Ishikawa (cell line): Measurements from ENCODE around the gene BEND3.

ENCODE experiments used
- CEBPB ChIP-seq: IDR thresholded peaks from 2 replicates; pipeline ENCODE4 v1.6.1; 2012
- CREB1 ChIP-seq: IDR thresholded peaks from 2 replicates; pipeline ENCODE4 v1.6.1; 2012; ENCODE audit warnings: low read depth
- EGR1 ChIP-seq: IDR thresholded peaks from 2 replicates; pipeline ENCODE4 v1.6.1; 2012
- EP300 ChIP-seq: IDR thresholded peaks from 2 replicates; pipeline ENCODE4 v1.6.1; 2012; ENCODE audit warnings: borderline replicate concordance
- FOXM1 ChIP-seq: IDR thresholded peaks from 2 replicates; pipeline ENCODE4 v1.6.1; 2012; ENCODE audit warnings: low read depth, borderline replicate concordance
- NFIC ChIP-seq: IDR thresholded peaks from 2 replicates; pipeline ENCODE4 v1.6.1; 2012
- RAD21 ChIP-seq: IDR thresholded peaks from 2 replicates; pipeline ENCODE4 v1.6.1; 2012; ENCODE audit warnings: low read depth
- TAF1 ChIP-seq: IDR thresholded peaks from 2 replicates; pipeline ENCODE4 v1.6.1; 2012; ENCODE audit warnings: low read depth, mild to moderate bottlenecking
- TCF12 ChIP-seq: IDR thresholded peaks from 2 replicates; pipeline ENCODE4 v1.6.1; 2012; ENCODE audit warnings: low read depth
- TEAD4 ChIP-seq: IDR thresholded peaks from 2 replicates; pipeline ENCODE4 v1.6.1; 2012
- YY1 ChIP-seq: IDR thresholded peaks from 2 replicates; pipeline ENCODE4 v1.6.1; 2012; ENCODE audit warnings: low read depth
- ZBTB7A ChIP-seq: IDR thresholded peaks from 2 replicates; pipeline ENCODE4 v1.6.1; 2012; ENCODE audit warnings: low read depth
- TF ChIP-seq, protein P1 (sequence below): IDR thresholded peaks from 2 replicates; pipeline ENCODE4 v1.6.1; 2012
- TF ChIP-seq, protein P2 (sequence below): IDR thresholded peaks from 2 replicates; pipeline ENCODE4 v1.6.1; 2012; ENCODE audit warnings: low read depth, mild to moderate bottlenecking
- TF ChIP-seq, protein P3 (sequence below): IDR thresholded peaks from 2 replicates; pipeline ENCODE4 v1.6.1; 2012

BEND3 gene

DNA sequence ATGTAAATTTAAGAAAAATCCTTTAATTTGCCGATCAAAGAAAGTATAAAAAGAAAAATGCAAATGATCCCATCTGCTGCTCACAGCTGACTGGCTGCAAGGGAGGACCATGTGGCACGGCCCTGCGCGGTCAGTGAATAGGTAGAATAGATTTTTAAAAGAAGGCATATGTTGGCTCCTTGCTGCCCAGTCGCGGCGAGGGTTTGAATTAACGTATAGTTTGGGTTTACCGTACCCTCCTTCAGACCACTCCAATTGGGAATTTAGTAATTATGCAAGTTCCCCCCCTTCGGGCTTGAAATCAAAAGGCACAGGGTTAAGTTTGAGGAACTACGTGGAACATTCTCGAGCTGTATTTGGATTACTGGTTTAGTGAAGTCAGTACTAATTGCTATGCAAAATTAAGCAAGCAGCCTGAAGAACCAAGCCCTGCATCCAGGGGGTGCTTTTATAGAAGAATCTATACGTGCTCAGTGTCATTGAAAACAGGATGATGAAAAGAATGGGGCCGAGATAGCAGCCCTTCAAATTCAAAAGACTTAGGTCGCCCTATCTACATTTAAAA, 1.1 kb upstream of the BEND3 start:
- no peak for TF ChIP-seq TCF12
- TF ChIP-seq, protein P1, sequence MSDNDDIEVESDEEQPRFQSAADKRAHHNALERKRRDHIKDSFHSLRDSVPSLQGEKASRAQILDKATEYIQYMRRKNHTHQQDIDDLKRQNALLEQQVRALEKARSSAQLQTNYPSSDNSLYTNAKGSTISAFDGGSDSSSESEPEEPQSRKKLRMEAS: peak; percentile 72

DNA sequence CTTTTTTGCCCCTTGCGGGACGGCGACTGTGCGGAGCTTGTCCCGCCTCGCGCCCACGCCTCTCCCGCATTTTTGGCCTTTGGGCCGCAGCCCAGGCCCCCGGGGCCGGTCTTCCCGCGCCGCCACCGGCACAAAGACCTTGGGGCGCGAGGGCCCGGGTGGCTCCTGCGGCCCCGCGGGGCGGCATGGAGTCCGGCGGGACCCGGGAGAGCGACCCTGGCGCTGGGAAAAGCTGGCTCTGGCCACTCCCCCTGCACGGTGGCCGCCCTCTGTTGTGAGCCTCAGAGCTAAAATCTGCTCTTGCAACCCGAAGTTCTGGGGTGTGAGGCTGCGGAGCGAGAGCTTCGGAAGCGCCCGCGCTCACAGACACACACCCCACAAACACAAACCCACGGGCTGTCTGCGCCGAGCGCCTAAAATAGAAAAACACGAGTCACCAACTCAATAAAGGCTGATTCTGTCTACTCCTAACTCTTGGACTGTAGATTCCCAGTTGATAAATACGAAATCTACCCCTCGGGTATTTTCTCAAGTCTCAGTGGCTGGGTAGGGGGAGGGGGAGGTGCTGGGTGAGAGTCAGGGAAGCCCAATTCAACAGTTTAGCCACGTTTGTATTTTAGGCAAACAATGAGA, 496 bp upstream of the BEND3 start:
- TF ChIP-seq YY1 (0 out of 2 replicates have a peak, but pooled peaks have one; percentile 19), RAD21 (no peak), TCF12 (peak; percentile 54; the same call in 1 of the 2 replicates), FOXM1 (no peak), TEAD4 (no peak; the same call in 1 of the 2 replicates), ZBTB7A (peak; percentile 74; the same call in 1 of the 2 replicates), CEBPB (no peak), CREB1 (no peak), EP300 (no peak), NFIC (no peak), EGR1 (peak; percentile 25; the same call in 1 of the 2 replicates), TAF1 (no peak)
- TF ChIP-seq, protein P1: no peak
- TF ChIP-seq, protein P2, sequence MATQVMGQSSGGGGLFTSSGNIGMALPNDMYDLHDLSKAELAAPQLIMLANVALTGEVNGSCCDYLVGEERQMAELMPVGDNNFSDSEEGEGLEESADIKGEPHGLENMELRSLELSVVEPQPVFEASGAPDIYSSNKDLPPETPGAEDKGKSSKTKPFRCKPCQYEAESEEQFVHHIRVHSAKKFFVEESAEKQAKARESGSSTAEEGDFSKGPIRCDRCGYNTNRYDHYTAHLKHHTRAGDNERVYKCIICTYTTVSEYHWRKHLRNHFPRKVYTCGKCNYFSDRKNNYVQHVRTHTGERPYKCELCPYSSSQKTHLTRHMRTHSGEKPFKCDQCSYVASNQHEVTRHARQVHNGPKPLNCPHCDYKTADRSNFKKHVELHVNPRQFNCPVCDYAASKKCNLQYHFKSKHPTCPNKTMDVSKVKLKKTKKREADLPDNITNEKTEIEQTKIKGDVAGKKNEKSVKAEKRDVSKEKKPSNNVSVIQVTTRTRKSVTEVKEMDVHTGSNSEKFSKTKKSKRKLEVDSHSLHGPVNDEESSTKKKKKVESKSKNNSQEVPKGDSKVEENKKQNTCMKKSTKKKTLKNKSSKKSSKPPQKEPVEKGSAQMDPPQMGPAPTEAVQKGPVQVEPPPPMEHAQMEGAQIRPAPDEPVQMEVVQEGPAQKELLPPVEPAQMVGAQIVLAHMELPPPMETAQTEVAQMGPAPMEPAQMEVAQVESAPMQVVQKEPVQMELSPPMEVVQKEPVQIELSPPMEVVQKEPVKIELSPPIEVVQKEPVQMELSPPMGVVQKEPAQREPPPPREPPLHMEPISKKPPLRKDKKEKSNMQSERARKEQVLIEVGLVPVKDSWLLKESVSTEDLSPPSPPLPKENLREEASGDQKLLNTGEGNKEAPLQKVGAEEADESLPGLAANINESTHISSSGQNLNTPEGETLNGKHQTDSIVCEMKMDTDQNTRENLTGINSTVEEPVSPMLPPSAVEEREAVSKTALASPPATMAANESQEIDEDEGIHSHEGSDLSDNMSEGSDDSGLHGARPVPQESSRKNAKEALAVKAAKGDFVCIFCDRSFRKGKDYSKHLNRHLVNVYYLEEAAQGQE: 0 out of 2 replicates have a peak, but pooled peaks have one; percentile 11
- TF ChIP-seq, protein P3, sequence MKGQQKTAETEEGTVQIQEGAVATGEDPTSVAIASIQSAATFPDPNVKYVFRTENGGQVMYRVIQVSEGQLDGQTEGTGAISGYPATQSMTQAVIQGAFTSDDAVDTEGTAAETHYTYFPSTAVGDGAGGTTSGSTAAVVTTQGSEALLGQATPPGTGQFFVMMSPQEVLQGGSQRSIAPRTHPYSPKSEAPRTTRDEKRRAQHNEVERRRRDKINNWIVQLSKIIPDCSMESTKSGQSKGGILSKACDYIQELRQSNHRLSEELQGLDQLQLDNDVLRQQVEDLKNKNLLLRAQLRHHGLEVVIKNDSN: no peak

DNA sequence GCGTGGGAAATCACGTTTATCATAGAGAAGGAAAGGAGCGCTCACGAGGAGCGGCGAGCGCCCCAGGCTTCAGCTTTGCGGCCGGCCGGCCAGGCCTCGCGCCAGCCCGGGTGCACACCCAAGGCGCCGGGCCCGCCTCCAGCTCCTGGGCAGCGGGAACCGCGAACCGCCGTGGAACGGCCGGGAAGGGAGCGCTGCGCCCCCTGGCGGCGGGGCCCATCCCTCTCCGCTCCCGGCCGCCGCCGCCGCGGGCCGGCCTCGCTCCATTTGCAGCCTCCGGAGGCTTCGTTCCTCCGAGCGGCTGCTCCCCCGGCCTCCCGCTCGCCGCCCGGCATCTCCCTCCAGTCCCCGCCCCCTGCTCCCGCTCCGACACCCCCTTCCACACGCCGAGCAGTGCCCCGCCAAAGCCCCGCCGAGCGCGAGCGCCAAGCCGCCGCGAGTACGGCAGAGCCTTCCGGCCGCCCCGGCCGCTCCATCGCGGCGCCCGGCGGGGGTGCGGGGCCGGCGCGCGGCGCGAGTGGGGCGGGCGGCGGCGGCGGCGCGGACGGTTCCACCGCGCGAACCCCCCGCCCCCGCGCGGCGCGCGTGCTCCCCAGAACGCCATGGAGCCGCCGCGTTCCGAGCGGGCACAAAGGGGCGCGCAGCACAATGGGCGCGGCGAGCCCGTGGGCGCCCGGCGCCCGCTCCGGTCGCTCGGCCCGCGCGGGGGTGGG, 946 bp downstream of the BEND3 start:
- no peak for TF ChIP-seq CREB1
- TF ChIP-seq, protein P2: no peak
- peak; percentile 13 for TF ChIP-seq NFIC
- no peak; the same call in 1 of the 2 replicates for TF ChIP-seq TAF1
- TF ChIP-seq FOXM1: no peak
- TF ChIP-seq, protein P1: peak; percentile 58
- TF ChIP-seq EP300: peak; percentile 21; the same call in 1 of the 2 replicates
- TF ChIP-seq EGR1: 0 out of 2 replicates have a peak, but pooled peaks have one; percentile 30
- TF ChIP-seq RAD21: peak; percentile 55; the same call in 1 of the 2 replicates
- TF ChIP-seq ZBTB7A: no peak
- TF ChIP-seq, protein P3: no peak
- no peak for TF ChIP-seq CEBPB
- no peak for TF ChIP-seq TCF12
- 0 out of 2 replicates have a peak, but pooled peaks have one; percentile 10 for TF ChIP-seq TEAD4
- peak; percentile 48; the same call in 1 of the 2 replicates for TF ChIP-seq YY1

DNA sequence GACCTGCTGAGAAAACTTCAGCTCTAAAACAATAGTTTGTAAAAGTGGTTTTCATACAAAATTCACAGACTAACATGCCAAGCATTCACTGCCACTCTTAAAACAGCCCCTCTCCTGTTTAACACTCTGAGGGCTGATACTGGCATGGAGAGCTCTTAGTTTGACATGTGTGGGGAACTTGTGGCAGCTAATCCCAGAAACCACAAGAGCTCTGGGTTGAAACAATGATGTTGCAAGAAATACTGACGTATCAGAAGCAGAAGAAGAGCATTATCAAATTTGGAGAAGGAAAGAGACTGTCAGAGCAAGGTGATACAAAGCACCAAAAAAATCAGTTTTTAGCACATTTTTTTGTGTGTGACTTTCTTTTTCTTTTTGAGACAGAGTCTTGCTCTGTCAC, 5.1 kb downstream of the BEND3 start:
- TF ChIP-seq ZBTB7A (no peak), TEAD4 (no peak), CREB1 (no peak), CEBPB (no peak), NFIC (no peak), EP300 (no peak), TAF1 (no peak), FOXM1 (no peak), RAD21 (no peak), TCF12 (no peak), YY1 (no peak), EGR1 (no peak)
- TF ChIP-seq, protein P2: no peak
- TF ChIP-seq, protein P3: no peak
- TF ChIP-seq, protein P1: no peak
